RWPE2 (cell line): ENCODE results near the gene POC5.
"Not testable (repeated sequence)": the region's sequence is repeated elsewhere in the genome, so short reads cannot be mapped to it uniquely, and the experiment has no call there.

Experiments
- ATAC-seq: fragments of 200-7000 bp; cut with Tn5 transposase; 3 replicates; pipeline ENCODE4 v1.9.1; 2021; ENCODE audit warnings: low read depth
- DNase-seq: peaks from one replicate; pipeline ENCODE4 v3.0.0-alpha.2; 2020; ENCODE audit warnings: low spot score
- H3K27ac ChIP-seq: fragments of 450-650 bp; 2 replicates; pipeline ENCODE4 v1.5.1; 2017; ENCODE audit warnings: mild to moderate bottlenecking; ENCODE audit not compliant: poor library complexity, severe bottlenecking
- H3K27me3 ChIP-seq: fragments of 250-450 bp; sonication (Bioruptor Pico); 2 replicates; pipeline ENCODE4 v1.5.1; 2021; ENCODE audit warnings: mild to moderate bottlenecking, moderate library complexity; ENCODE audit not compliant: insufficient read depth, poor library complexity, severe bottlenecking
- H3K36me3 ChIP-seq: fragments of 250-450 bp; sonication (Bioruptor Pico); 2 replicates; pipeline ENCODE4 v1.5.1; 2020; ENCODE audit warnings: low read depth, mild to moderate bottlenecking, moderate library complexity
- H3K4me1 ChIP-seq: fragments of 250-450 bp; sonication (Bioruptor Pico); 2 replicates; pipeline ENCODE4 v1.5.1; 2021; ENCODE audit warnings: mild to moderate bottlenecking, moderate library complexity; ENCODE audit not compliant: insufficient read depth, poor library complexity, severe bottlenecking
- H3K4me3 ChIP-seq: fragments of 250-450 bp; sonication (Bioruptor Pico); 2 replicates; pipeline ENCODE4 v1.5.1; 2021; ENCODE audit warnings: mild to moderate bottlenecking, moderate library complexity; ENCODE audit not compliant: severe bottlenecking
- H3K9me3 ChIP-seq: fragments of 250-450 bp; sonication (Bioruptor Pico); 2 replicates; pipeline ENCODE4 v1.5.1; 2021; ENCODE audit warnings: mild to moderate bottlenecking, moderate library complexity; ENCODE audit not compliant: severe bottlenecking
- TF ChIP-seq, protein P1 (sequence below): fragments of 450-650 bp; IDR thresholded peaks from one replicate; pipeline ENCODE4 v1.5.1; 2017; ENCODE audit warnings: mild to moderate bottlenecking, moderate library complexity; ENCODE audit not compliant: poor library complexity, severe bottlenecking

The POC5 gene

GRCh38 chr5:75706775-75707174 is 10.5 kb downstream of the POC5 start:
- Histone ChIP-seq H3K4me3 (no peak overlapping the region), H3K36me3 (peaks cover 79% of the 10 kb centered on the region), H3K27me3 (no peaks in the 10 kb centered on the region), H3K4me1 (no peaks in the 10 kb centered on the region), H3K27ac (no peak overlapping the region), H3K9me3 (no peaks in the 10 kb centered on the region)
- TF ChIP-seq, protein P1, sequence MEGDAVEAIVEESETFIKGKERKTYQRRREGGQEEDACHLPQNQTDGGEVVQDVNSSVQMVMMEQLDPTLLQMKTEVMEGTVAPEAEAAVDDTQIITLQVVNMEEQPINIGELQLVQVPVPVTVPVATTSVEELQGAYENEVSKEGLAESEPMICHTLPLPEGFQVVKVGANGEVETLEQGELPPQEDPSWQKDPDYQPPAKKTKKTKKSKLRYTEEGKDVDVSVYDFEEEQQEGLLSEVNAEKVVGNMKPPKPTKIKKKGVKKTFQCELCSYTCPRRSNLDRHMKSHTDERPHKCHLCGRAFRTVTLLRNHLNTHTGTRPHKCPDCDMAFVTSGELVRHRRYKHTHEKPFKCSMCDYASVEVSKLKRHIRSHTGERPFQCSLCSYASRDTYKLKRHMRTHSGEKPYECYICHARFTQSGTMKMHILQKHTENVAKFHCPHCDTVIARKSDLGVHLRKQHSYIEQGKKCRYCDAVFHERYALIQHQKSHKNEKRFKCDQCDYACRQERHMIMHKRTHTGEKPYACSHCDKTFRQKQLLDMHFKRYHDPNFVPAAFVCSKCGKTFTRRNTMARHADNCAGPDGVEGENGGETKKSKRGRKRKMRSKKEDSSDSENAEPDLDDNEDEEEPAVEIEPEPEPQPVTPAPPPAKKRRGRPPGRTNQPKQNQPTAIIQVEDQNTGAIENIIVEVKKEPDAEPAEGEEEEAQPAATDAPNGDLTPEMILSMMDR: no peak
- DNase-seq: no peak
- ATAC-seq: no peak

- H3K27me3 ChIP-seq: no peaks in the 10 kb centered on the region
- ATAC-seq: no peak
- no peak overlapping the region for H3K4me3 ChIP-seq
- no peaks in the 10 kb centered on the region for H3K4me1 ChIP-seq
- H3K36me3 ChIP-seq: peaks cover 79% of the 10 kb centered on the region
- H3K9me3 ChIP-seq: no peaks in the 10 kb centered on the region
- H3K27ac ChIP-seq: no peak overlapping the region
- DNase-seq: no peak
- TF ChIP-seq, protein P1: no peak
These were observed 11.2 kb downstream of the POC5 start for GRCh38 chr5:75706016-75706415.

- H3K27me3 ChIP-seq: no peaks in the 10 kb centered on the region
- ATAC-seq (no peak), DNase-seq (no peak)
- H3K9me3 ChIP-seq: no peaks in the 10 kb centered on the region
- H3K4me3 ChIP-seq: no peak overlapping the region
- H3K4me1 ChIP-seq: no peaks in the 10 kb centered on the region
- H3K36me3 ChIP-seq: peaks cover 49% of the 10 kb centered on the region
- no peak overlapping the region for H3K27ac ChIP-seq
- TF ChIP-seq, protein P1: no peak
These were observed 15.4 kb downstream of the POC5 start for GRCh38 chr5:75701856-75702255.

DNA sequence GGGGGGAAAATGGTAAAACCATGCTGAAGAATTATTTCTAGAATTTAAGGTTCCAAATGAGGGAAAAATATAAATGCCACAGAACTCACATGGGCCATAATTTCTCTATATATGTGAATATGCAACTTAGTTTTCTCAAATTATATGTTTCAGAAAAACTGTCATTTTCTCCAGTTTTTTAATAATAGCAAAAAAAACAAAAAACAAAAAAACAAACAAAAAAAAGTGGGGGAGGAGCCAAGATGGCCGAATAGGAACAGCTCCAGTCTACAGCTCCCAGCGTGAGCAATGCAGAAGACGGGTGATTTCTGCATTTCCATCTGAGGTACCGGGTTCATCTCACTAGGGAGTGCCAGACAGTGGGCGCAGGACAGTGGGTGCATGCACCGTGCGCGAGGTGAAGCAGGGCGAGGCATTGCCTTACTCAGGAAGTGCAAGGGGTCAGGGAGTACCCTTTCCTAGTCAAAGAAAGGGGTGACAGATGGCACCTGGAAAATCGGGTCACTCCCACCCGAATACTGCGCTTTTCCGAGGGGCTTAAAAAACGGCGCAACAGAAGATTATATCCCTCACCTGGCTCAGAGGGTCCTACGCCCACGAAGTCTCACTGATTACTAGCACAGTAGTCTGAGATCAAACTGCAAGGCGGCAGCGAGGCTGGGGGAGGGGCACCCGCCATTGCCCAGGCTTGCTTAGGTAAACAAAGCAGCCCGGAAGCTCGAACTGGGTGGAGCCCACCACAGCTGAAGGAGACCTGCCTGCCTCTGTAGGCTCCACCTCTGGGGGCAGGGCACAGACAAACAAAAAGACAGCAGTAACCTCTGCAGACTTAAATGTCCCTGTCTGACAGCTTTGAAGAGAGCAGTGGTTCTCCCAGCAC is 21.5 kb downstream of the POC5 start:
- H3K27ac ChIP-seq: not testable (repeated sequence)

GRCh38 chr5:75694781-75695180 is 22.5 kb downstream of the POC5 start:
- no peak for ATAC-seq
- Histone ChIP-seq H3K4me1 (peaks cover 5% of the 10 kb centered on the region), H3K27ac (no peak overlapping the region), H3K36me3 (peaks cover 46% of the 10 kb centered on the region), H3K4me3 (no peak overlapping the region), H3K27me3 (no peaks in the 10 kb centered on the region), H3K9me3 (no peaks in the 10 kb centered on the region)
- TF ChIP-seq, protein P1: no peak
- DNase-seq: no peak

More for the DNA sequence above, 21.5 kb downstream of the POC5 start:
- ATAC-seq, H3K4me3 ChIP-seq, H3K4me1 ChIP-seq, H3K27me3 ChIP-seq, DNase-seq, H3K9me3 ChIP-seq: not testable (repeated sequence)
- H3K36me3 ChIP-seq: peaks cover 40% of the 10 kb centered on the region
